GM12891 (cell line): ENCODE data around the gene PIK3R3.

Experiments
- POLR2A ChIP-seq: IDR thresholded peaks from 2 replicates; pipeline ENCODE4 v1.6.1; 2011; ENCODE audit warnings: low read depth, low read length, control low read depth
- POLR2AphosphoS5 ChIP-seq: IDR thresholded peaks from 2 replicates; pipeline ENCODE4 v1.6.1; 2011; ENCODE audit warnings: low read depth, low read length, control low read depth
- POU2F2 ChIP-seq: IDR thresholded peaks from 2 replicates; pipeline ENCODE4 v1.6.1; 2011; ENCODE audit warnings: low read depth, mild to moderate bottlenecking, control low read depth, low read length, moderate library complexity
- TAF1 ChIP-seq: IDR thresholded peaks from 2 replicates; pipeline ENCODE4 v1.6.1; 2011; ENCODE audit warnings: low read depth, low read length, control low read depth

DNA sequence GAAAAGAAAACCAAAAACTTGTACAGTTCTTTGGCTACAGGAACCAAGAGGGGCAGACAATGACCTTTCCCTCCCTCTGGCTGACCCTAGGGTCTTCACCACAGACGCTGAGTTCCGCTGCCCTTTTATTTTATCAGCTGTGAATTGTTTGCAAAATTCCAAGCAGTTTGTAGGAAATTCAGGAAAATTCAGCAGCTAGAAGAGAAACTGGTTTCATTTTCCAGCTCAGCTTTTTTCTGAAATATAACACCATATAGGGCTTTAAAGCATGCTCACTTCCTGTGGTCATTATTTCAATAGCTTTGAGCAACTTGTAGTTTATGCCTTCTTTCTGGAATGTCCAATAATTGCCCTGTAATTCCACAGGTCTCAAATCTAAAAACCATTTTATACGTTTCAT lies 5.5 kb upstream of the PIK3R3 start:
- TF ChIP-seq POLR2A (no peak), POLR2AphosphoS5 (no peak), TAF1 (no peak), POU2F2 (no peak)
